HG03469 (cell line): Measurements from ENCODE around the gene SFXN2.
A peak's percentile ranks its signal among the peaks of the same experiment; 100 is the strongest.
"Not testable (repeated sequence)": the region's sequence is repeated elsewhere in the genome, so short reads cannot be mapped to it uniquely, and the experiment has no call there.

Source experiments
- ATAC-seq: cut with Tn5 transposase; IDR thresholded peaks from one replicate; pipeline ENCODE4 v1.9.1; 2021; ENCODE audit warnings: mild to moderate bottlenecking, moderate library complexity, moderate number of reproducible peaks; ENCODE audit not compliant: unreplicated experiment

The SFXN2 gene

DNA sequence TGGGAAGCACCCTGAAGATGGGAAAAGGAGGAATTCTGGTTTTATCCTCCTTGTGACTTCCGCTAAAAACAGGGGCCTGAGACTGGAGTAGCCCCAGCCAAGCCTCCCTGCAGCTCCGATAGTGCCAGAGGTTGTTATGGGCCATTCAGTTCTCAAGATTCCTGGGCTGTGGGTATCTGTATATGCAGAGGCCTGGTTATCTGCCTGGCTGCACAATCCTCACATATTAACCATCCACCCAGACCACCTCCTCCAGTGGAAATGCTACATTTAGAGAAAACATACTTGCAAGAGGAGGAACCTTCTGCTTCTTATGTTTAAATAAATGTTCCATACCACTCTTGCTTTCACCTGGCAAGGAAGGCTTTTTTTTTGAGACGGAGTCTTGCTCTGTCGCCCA, 34.8 kb upstream of the SFXN2 start:
- ATAC-seq = no peak

DNA sequence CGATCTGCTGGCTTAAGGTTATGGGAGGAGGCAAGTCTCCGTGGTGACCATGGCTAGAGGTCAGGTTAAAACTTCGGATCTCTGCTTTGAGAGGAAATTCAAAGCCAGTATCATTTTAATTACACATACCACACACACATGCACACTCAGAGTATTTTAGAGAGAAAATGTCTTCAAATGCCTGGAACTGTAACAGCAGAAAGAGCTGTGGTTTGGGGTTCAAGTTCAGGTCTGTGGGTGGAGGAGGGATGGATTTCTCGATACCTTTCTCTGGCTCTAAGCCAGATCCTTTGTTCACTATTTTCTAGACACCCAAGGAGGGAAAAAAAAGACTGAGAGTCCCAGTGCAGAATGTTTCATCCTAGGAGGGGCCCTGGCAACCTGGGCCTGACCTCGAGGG, 32.7 kb upstream of the SFXN2 start:
- ATAC-seq = no peak

DNA sequence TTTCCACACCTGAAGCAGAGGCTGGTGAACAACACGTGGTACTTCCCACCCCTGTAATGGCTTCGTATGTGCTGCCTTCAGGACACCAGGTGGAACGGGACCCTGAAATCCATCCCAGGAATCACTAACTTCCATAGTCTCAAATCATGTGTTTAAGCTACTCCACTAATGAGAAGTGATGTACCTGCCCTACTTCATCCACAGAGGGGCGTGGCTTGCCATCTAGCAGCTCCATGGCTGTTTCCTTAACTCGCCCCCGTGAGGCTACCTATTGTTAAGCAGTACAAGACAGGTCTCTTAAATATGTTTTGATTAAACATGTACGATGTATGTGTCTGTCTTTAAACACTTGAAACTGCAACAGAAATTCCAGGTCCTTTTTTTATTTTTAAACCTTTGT, 32.0 kb upstream of the SFXN2 start:
- ATAC-seq = no peak

DNA sequence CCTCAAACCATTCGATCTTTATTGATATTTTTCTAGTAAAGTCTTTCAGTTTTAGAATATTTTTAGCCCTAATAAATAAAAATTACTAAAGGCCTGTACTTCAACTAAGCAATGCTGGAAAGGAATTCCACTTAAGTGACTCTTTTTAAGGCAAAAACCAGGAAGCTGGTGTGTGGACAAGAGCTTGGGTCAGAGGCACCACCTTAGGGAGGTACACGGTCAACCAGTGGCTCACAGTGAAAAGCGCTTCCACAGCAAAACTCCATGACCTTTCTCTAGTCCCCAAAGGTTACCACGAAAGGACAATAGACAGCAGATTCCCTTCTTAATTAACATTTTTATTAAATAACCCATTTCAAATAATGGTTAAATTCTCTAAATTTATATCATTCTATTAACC, 31.5 kb upstream of the SFXN2 start:
- ATAC-seq = no peak

DNA sequence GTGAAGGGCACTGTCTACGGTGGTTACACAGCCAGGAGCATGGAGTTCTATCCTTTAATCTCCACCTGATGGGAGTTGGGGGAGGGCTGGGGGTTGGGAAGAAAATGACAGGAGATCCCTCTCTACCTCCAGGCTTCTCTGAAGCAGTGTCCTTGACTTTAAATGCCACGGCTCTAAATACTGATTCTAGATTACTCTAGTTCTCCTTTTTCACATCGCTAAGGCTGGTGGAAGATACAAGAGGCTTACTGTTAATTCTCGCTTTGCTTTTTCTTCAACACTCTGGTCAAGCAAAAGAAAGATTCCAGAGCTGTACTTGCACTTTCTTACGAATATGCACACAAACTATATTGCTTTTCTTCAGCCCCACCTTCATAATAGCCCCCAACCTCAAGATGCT, 30.7 kb upstream of the SFXN2 start:
- ATAC-seq = no peak

DNA sequence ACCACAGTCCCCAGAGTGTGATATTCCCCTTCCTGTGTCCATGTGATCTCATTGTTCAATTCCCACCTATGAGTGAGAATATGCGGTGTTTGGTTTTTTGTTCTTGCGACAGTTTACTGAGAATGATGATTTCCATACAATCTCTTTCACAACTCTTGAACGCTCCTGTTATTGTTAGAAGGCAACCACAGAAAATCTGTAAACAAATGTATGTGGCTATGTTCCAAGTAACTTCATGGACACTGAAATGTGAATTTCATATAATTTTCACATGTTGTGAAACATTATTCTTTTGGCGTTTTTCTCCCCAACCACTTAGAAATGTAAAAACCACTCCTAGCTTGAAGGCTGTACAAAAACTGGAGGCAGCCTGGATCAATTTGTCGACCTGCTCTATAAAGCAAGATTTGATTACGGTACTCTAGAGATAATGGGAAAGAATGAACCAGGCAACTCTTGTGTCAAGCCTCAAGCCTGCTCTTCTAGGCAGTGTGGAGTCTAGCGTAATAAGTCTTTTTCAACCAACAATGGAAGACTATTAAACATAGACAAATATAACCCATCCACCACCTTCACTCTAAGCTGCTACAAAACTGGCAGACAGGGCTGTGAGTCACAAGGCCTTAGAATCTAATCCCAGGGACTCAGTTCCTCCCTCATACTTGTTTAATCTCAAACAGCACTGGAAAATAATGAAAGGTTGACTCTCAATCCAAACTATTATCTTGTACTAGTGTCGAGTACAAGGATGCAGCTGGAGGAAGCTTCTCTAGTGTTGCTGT, 23.0 kb upstream of the SFXN2 start:
- ATAC-seq = no peak

DNA sequence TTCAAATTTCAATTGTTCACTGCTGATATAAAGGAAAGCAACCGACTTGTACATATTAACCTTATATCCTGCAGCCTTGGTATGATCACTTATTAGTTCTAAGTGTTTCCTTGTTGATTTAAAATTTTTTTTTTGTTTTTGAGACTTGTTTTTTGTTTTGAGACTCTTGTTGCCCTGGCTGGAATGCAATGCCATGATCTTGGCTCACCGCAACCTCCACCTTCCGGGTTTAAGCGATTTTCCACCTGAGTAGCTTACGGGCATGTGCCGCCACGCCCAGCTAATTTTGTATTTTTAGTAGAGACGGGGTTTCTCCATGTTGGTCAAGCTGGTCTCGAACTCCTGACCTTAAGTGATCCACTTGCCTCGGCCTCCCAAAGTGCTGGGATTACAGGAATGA, 19.0 kb upstream of the SFXN2 start:
- not testable (repeated sequence) for ATAC-seq

DNA sequence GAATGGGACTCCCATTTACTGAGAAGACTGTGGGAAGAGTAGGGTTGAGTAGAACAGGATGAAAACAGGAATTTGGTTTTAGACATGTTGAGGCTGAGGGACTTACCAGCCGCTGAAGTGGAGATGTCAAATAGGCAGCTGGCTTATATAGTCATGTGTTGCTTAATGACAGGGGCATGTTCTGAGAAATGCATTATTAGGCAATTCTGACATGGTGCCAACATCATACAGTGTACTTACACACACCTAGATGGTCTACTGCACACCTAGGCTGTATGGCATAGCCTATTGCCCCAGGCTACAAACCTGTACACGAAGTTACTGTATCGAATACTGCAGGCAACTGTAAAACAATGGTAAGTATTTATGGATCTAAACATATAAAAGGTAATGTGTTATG, 17.7 kb upstream of the SFXN2 start:
- no peak for ATAC-seq

DNA sequence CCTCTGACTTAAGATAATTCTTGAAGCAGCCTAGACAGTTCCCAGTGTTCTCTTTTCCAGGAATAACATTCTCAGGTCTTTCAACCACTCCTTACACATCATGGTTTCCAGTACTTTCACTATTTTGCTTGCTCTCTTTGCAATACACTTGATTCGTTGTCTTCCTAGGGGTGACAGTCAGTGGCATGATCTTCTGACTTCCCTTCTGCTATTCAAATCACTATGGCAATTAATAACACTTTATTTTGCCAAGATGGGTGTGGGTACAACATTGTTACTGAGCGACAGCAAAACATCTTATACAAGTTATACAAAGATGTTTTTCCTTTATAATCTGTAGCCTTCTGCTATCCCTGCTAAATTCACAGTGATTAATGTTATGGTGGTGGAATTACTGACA, 15.5 kb upstream of the SFXN2 start:
- no peak for ATAC-seq

DNA sequence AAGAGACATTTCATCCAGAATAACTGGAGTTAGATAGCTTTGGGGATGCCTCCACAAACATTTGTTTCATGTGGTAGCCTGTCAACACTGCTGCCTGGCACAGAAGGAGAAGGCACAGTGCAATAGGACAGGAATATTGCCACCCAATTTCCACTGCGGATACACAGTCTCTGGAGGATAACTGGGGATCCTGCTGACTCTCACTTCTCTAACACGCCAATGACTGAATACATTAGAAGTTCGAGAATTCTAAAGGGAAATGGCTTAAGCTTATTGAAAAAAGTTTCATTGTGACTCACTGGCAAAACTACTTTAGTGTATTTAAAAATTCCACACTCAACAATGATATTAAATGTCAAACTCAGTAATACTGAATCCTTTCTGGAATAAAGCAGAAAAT, 13.2 kb upstream of the SFXN2 start:
- no peak for ATAC-seq

DNA sequence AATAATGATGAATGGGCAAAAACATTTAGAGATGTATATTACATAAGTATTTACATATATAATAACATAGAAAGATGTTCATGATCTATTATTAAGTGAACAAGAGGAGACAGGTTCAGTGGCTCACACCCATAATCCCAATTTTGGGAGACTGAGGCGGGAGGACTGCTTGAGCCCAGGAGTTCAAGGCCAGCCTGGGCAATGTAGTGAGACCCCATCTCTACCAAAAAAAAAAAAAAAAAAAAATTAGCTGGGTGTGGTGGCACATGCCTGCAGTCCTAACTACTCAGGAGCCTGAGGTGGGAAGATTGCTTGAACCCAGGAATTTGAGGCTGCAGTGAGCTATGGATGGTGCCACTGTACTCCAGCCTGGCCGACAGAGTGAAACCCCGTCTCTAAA, 12.6 kb upstream of the SFXN2 start:
- no peak for ATAC-seq

DNA sequence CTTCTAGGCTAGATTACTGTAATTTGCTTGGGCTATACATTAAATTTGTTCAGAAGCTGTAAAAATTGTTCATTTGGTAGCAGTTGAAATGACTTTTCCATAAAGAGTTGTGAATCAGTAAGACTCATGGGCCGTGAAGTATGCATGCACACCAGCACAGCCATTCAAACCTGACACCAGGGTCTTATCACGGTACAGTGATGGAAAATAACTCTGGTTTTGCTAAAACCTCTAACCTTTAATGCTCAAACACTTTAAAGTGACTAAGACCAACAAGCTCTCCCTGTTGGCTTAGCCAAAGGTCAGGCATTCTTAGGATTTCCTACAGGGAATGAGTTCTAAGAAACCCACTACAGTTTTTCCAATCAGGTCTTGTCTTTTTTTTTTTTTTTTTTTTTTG, 11.7 kb upstream of the SFXN2 start:
- no peak for ATAC-seq

DNA sequence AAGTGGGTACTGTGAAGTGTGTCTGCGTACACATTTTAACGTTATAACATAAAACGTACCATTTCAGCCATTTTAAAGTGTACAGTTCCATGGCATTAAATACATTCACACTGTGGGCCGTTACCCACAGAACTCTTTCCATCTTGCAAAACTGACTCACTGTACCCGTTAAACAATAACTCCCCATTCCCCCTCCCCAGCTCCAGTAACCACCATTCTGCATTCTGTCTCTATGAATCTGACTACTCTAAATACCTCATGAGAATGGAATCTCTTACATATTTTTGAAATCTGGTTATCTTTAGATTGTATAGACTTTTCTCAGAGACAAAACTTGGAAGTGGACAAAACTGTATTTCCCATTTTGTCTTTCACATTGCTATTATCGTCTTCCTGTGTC, 9.5 kb upstream of the SFXN2 start:
- ATAC-seq = no peak

DNA sequence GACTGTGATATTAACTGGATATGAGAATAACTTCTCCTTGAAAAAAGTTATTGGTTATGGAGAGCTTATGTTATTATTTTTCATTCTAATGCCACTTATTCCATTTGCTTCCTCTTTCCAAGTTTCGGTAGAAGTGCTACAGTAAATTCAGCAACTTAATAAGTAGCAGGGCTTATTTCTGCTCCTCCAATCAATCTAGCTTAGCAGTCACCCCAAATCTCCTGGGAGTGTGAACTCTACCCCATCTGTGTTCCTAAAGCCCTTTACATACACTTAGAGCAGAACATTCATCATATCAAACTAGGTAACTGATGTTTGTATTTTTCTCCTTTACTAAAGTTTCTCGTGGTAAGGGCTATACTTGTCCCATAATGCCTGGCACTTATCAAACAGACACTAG, 8.9 kb upstream of the SFXN2 start:
- no peak for ATAC-seq

DNA sequence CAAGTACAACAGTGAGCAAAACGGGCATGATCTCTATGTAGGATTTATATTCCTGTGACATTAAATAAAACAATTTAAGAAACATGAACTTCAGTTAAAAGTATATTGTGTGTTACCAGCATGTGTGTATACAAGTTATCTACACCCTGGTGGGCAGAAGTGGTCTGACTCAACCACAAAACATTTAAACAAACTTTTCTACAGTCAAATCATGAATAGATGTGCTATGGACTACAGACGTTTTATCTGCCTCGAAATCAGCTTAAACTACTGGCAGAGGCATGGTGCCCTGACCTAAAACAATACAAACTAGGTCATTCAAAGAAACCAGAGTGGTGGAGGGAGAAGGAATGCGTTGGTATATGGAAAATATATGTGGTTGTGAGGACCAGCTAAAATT, 3.8 kb upstream of the SFXN2 start:
- no peak for ATAC-seq

DNA sequence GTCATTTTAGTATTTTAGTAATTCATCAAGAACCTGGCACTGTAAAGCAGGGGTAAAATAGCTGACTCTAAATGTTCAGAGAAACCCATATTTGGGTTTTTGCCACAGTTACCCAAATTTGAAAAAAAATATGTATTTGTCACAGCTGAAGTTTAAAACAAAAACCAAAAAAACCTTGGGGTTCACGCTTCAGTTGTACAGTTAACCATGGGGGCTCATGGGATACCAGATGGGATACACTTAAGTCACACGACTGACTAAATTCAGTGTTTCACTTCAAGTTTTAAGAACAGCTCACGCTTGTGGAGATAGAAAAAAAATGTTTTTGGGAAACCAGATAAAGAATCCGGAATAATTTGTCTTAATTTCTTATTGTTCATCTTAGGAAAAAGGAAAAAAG, 2.3 kb upstream of the SFXN2 start:
- no peak for ATAC-seq

DNA sequence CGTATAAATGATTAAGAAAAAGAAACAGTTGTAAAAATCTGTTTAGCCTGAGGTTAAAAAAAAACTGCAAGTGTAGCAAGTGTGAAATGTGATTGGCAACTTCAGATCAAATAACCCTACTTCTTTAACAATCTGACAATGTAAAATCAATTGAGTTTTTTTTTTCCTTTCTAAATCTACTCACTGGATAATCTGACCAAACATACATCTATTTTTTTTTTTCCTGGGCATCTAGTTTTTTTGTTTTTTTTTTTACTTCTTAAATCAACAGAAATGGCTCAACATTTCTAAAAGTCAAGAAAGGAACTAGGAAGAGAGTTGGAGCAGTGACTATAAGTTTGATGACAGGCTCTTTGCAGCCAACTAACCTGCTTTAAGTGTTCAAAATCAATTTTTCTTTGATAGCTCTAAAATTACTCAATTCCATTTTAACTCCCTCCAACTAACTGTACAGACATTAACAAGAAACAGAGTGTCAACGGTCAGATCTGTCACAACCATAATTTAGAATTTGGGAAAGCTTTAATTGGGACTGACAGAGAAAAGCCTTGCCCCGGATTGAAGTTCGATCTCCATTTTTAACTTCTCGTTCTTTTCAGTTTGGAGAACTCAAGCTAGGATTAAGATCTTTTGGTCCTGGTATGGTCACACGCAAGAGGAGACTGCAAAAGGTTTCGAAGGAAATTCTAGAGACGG, 1.4 kb upstream of the SFXN2 start:
- ATAC-seq = no peak

DNA sequence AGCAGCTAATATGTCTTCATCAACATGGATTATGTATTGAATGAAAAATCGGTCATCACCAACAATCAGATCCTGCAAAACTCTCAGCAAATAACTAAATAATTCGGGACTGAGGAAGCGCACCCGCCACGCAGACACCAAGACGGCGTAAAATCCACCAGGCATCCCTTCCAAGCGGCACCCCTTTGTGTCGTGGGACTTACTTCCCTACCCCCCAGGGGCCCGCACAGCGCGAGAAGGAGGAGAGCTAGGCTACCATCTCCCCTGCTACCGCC, 960 bp upstream of the SFXN2 start:
- ATAC-seq = peak; percentile 24

DNA sequence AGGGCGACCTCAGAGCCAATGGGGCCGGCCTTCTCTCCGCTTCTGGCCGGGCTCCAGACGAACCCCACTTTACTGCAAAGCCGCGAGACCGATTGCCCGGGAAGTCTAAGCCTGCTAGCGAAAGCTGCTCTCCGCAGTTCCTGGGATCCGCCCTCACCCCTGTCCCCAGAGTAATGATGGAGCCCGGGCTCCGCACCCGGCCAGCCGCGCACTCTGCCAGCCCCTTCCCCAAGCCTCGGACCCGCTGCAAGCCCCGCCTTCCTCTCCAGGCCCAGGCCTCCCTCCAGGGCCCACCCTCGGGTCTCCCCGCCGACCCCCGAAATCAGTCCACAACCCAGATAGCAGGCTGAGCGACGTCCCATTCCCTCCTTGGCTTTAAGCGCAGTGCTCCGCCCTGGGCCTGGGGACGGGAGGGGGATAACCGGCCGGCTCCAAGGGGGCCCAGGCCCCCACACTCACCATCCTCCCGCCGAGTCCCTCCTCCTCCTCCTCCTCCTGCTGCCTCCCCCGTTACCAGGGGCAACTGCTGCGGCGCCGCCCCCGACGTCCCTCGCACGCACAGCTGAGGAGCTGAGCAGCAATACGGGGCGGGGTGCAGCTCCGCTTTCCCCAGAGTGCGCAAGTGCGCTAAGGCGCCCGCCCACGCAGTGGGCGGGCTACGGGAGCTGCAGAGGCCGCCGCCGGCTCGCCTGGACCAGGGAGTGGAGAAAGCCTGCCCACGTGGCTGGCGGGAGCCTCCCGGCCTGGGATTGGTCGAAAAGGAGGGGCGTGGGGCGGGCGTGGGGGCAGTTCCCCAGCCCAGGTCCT, 419 bp upstream of the SFXN2 start, which contains the start of gene ARL3:
ARL3 (minus strand) TSS at position 584 of the 807 bp plus-strand sequence; CDS start at position 462, 122 bp downstream.
- ATAC-seq = peak; percentile 58

DNA sequence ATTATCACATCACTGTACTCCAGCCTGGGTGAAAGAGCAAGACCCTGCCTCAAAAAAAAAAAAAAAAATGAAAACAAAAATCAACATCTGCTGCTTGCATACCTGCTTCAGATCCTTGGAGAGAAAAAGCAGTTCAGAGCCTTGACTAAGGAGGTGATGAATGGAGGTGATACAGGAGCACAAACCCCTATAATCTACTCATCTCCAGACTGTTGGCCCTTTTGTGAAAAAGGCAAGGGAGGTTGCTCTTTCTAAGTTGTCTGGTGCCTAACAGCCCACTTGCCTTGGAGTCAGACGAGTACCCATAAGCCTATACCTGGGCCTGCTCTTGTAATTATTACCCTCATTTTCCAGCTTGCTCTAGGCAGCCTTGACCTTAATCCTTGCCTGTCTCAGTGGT, 1.4 kb downstream of the SFXN2 start:
- ATAC-seq = no peak

DNA sequence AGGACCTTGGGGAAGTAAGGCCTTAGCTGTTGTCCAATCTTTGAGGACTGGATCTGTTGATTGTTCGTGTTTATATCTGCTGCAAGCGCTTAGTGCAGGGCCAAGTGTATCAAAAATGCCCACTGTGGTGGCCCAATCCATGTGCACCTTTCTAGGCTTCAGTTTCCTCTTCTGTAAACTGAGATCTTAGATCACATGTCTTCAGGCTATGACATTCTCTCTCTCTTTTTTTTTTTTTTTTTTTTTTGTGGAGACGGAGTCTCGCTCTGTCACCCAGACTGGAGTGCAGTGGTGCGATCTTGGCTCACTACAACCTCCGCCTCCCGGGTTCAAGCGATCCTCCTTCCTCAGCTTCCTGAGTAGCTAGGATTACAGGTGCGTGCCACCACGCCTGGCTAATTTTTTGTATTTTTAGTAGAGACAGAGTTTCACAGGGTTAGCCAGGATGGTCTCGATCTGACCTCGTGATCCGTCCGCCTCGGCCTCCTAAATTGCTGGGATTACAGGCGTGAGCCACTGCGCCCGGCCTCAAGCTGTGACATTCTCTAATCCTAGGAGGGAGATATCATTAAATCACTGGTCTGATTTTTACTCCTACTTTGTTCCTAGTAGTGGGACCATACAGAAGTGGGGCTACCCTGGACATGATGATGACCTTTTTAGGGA, 2.6 kb downstream of the SFXN2 start:
- ATAC-seq = not testable (repeated sequence)
